GM19035 (cell line): ENCODE results near the gene DRD4.

ENCODE experiments used
- ATAC-seq: cut with Tn5 transposase; IDR thresholded peaks from one replicate; pipeline ENCODE4 v1.9.1; 2021; ENCODE audit not compliant: unreplicated experiment

Gene DRD4

DNA sequence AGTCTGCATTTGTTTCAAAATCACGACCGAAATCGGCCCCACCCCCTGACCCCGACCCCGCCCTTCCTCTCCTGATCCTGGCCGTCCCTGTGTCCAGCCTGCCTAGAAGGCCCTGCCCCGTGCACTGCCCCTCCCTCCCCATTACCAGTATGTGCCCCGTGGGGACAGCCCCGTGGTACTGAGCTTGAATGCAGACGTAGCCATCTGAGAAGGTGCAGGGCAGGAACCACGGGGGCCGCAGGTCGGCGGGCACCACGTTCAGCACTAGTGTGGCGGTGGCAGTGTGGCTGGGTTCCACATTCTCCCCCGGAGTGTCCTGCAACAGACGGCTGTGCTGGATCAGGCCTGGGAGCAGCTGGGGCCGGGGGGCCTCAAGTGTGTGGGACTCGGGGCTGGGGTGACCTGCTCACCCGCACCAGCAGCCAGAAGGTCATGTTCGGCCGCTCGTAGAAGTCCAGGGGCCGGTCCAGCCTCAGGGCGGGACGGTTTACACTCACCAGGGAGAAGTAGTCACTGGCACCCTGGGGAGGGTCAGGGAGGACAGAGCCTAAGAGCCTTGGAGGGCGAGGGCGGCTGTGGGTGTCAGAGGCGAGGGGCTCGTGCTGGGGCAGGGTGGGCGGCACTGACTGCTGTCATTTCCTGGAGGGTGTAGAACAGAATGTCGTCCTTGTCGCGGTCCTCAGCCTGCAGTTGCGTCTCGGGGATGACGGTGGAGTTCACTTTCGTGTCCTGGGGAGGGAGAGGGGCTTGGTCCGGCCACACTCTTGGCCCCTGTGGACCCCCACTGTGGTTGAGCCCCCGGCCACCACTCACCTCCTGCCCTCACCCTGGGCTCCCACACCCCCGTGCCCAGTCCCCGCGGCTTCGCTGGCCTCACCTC is 15.9 kb upstream of the DRD4 start:
- ATAC-seq: no peak

- ATAC-seq: no peak
Observed at GRCh38 chr11:621838-622237, 15.2 kb upstream of the DRD4 start.

DNA sequence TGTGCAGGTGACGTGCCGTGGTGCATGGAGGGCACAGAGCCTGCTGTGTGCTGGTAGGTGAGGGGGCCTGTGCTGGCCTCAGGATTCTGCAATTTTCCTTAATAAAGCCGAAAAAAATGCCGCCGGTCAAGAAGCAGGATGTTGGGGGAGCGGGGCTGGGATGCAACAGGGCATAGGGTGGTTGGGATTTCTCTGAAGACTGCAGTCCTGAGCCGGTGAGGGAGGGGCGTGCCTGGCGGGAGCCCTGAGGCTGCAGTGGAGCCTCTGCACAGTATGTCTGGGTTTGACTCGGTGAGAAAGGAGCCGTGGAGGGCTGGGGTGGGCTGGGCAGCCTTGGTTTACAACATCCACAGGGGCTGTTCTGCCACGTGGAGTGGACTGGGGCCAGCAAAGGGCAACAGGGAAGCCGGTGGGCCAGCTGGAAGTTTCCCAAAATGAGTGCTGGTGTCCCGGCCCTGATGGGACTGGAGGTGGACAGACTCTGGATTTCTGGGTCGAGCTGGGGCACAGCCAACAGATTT is 13.7 kb upstream of the DRD4 start:
- ATAC-seq: no peak

DNA sequence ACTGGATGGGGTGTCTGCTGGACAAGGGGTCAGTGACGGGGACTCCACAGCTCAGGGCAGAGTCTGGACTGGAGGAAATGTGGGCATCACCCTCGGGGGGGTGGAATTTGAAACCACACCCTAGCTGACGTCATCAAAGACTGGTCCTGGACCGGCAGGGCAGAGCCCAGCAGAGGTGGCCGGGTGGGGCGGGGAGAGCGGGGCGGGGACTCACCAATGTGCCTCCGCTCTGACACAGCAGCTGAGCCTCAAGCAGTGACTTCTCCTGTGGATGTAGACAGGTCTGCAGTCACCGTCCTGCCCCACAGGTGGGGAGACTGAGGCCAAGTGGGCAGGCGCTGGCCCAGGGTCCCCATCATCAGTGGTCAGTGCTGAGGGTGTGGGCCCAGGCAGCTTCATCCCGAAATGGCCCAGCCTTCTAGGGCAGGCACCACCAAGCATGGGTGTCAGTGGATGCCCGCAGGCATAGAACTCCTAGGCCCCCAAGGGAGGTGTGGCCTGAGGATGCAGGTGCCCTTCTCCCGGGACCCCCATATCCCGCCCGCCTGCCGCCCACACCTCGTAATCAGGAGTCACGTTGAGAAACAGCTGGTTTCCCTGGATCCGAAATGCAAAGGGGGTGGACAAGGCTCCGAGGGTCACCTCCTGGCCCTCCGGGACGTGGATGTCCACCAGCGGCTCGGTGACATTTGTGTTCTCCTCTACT is 12.9 kb upstream of the DRD4 start:
- ATAC-seq: no peak

- ATAC-seq: no peak
Observed at GRCh38 chr11:624705-625635, 12.1 kb upstream of the DRD4 start, which contains the start of gene CDHR5. Gene CDHR5, minus strand, starts transcription at chr11:624955. Its CDS starts 53 bp downstream, at chr11:624902.

- ATAC-seq: no peak
Observed at GRCh38 chr11:625636-626268, 11.3 kb upstream of the DRD4 start.

DNA sequence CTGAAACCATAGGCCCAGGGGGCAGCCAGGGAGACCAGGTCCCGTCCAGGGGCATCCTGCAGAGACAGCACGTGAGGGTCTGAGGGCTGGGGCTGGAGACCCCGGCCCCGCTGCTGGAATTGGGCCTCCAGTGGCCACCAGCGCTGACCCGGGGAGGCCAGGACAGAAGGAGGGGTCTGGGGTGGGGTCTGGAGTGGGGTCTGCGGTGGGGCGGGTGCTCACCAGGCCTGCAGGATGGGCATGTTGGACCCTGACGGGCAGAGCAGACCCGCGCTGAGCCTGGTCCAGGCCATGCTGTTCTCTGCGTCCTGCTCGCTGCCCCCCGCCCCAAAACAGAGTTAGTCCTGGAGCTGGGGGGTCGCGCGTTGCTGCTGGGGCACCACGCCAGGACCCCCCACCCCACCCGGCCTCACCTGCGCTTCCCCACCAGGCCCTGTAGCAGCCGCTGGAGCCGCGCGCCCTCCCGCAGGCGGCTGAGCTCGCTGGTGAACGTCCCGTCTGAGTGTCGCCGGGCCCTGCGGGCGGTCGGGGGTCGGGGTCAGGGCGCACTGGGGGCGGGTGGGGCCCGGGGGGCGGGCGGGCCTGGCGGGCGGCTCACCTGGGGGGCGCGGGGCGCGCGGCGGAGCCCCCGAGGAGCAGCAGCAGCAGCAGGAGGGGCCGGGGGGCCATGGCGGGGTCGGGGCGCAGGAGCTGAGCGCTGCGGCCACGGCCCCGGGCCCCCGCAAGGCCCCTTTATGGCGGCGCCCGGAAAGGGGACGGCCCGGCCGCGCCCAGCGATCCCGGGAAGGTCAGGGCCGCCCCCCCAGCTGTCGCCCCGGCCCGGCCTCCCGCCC is 10.4 kb upstream of the DRD4 start, which contains the start of gene SCT:
SCT (minus strand) TSS at position 707 of the 833 bp plus-strand sequence; CDS start at position 669, 38 bp downstream.
- no peak for ATAC-seq

- no peak for ATAC-seq
Observed at GRCh38 chr11:627308-627576, 9.8 kb upstream of the DRD4 start.

DNA sequence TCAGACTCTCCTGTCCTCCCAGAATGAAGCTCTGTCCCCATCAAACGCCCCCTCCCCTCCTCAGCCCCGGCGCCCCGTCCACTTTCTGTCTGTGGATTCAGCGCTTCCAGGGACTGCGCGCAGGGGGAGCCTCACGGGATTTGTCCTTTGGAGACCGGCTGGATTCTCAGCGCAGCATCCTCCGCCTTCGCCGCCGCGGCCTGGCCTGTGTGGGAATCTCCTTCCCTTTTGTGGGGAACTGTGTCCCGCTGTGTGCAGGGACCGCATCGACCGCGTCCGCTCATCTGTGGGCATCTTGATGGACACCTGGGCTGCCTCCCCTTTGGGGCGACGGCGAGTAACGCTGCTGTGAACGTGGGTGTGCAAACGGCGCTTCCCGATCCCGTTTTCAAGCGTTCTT is 9.0 kb upstream of the DRD4 start:
- ATAC-seq: no peak

DNA sequence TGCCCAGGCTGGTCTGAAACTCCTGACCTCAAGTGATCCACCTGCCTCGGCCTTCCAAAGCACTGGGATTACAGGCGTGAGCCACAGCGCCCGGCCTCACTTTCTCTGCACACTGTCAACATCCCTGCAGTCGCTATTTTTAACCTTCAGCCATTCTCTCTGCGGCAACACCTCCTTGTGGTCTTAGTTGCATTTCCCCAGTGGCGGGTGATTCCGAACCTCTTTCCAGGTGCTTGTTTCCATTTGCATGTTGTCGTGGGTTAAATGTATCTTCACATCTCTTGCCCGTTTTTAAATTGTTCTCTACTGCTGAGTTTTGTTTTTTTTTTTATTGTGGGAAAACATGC is 7.9 kb upstream of the DRD4 start:
- ATAC-seq: no peak

DNA sequence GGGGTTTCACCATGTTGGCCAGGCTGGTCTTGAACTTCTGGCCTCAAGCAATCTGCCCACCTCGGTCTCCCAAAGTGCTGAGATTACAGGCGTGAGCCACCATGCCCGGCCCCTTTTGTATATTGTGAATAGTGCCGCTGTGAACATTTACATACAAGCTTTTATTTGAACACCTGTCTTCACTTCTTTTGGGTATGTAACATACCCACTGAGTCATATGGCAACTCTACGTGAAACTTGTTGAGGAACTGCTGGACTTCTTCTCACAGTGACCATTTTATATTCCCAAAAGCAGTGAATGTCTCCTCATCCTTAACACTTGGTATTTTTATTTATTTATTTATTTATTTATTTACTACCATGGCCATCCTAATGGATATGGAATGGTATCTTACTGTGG is 6.2 kb upstream of the DRD4 start:
- ATAC-seq: no peak

DNA sequence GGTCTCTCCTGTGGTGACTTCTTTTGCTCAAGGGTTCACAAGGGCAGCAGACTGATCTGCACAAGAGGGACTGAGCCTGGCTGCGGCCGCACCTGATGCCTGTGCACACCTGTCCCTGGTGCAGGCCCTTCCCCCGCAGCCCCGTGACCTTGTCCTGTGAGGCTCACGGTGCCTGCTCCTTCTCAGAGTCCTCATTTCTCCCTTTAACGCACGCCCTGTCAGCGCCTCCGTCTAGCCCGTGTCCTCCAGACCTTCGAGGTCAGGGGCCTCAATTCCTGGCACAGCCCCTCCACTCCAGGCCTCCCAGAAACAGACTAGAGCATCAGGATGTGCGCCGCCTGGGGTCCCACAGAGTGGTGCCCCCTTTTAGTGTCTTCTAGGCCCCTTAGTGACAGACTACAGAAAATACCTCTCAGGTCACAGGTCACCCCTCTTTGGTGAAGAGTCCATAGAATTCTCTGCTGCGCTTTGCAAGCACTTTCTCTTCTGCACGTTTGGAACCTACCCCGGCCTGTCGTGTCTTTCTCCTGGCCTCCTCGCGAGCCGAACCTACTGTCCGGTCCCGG is 1.0 kb upstream of the DRD4 start:
- no peak for ATAC-seq

- ATAC-seq: no peak
Observed at GRCh38 chr11:637333-637592, 194 bp downstream of the DRD4 start.

DNA sequence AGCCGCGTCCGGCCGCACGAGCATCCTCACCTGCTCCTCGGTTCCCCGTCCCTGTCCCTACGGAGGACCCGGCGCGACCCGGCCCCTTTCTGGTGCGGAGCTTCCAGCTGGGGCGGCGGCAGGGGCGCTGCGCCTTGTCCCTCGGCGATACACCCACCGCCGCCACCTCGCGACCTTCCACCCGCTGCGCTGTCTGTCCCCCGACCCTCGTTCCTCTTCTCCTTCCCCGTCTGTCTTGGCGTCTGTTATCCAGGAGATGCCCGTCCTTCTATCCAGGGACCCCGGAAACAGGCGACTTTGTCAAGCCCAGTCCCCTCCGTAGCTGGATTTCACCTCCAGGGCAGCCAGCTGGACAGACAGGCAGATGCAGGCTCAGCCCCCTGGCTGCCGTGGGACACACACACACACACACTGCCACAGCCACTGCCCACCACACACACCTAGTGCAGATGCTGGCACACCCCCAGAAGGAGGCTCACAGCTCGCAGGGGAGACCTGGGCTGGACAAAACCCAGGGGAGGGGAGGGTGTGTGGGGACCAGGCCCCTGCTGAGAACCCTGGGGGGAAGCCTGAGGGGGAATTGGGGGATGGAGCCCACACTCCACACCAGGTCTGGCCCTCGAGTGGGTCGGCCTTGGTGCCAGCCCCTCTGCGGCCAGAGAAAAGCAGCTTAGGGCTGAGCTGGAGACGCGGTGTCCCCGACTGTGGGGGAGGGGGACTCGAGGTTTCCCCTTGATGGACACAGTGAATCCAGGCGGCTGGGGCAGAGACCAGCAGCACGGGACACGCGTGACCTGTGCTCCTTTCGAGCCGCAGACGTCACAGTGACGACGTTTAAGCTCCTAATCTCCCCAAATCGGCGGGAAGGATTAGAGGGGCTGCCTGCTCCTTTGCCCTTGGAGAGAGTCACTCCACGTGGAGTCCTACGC is 788 bp downstream of the DRD4 start:
- ATAC-seq: no peak

DNA sequence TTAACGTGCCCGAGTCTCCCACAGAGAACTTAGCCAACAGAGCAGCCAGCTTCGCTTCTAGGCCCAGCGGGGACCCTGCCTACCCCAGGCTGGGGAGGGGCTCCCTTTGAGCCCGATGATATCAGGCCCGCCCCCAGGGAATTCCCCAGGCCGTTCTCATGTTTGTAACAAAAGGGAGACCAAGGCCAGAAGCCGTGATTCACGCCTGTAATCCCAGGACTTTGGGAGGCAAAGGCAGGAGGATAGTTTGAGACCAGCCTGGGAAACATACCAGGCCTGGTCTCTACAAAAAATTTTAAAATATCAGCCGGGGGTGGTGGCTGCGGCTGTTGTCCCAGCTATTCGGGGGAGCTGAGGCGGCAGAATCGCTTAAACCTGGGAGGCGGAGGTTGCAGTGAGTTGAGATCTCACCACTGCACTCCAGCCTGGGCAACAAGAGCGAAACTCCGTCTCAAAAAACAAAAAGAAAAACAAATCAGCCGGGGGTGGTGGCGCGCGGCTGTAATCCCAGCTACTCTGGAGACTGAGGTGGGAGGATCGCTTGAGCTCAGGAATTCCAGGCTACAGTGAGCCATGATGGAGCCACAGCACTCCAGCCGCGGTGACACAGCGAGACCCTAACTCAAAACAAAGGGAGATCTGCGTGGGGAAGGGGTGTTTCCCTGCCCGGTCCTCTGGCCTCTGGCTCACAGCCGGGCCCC is 1.7 kb downstream of the DRD4 start:
- no peak for ATAC-seq

DNA sequence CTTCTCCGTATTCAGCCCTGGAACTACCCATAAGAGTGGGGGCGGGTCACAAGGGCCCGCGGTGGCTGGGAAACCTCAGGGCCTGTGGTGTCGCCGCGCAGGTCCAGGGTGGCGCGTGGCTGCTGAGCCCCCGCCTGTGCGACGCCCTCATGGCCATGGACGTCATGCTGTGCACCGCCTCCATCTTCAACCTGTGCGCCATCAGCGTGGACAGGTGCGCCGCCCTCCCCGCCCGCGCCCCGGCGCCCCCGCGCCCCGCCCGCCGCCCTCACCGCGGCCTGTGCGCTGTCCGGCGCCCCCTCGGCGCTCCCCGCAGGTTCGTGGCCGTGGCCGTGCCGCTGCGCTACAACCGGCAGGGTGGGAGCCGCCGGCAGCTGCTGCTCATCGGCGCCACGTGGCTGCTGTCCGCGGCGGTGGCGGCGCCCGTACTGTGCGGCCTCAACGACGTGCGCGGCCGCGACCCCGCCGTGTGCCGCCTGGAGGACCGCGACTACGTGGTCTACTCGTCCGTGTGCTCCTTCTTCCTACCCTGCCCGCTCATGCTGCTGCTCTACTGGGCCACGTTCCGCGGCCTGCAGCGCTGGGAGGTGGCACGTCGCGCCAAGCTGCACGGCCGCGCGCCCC is 2.4 kb downstream of the DRD4 start:
- no peak for ATAC-seq

GRCh38 chr11:640021-640706 is 3.1 kb downstream of the DRD4 start:
- ATAC-seq: no peak
